Liver (tissue), 3 donors: ENCODE measurements around the gene PIPOX.

Experiments
- CTCF ChIP-seq: fragments of 150-350 bp; IDR thresholded peaks from 2 replicates; pipeline ENCODE4 v1.5.1; 2017; ENCODE audit warnings: improper control_type of control experiment, low read depth, low read length; ENCODE audit not compliant: missing input control
- FOXA1 ChIP-seq: IDR thresholded peaks from 2 replicates; pipeline ENCODE4 v1.6.1; 2016; ENCODE audit warnings: antibody characterized with exemption
- HNF4G ChIP-seq: IDR thresholded peaks from 2 replicates; pipeline ENCODE4 v1.6.1; 2016; ENCODE audit warnings: antibody characterized with exemption
- JUND ChIP-seq, 2 donors: IDR thresholded peaks; 2 replicates each; pipeline ENCODE4 v1.6.1; 2016; ENCODE audit warnings: antibody characterized with exemption in 2 of 2
- NR2F2 ChIP-seq: IDR thresholded peaks from 2 replicates; pipeline ENCODE4 v1.6.1; 2016; ENCODE audit warnings: antibody characterized with exemption
- RAD21 ChIP-seq, 2 donors: IDR thresholded peaks; 2 replicates each; pipeline ENCODE4 v1.6.1; 2016; ENCODE audit warnings: antibody characterized with exemption in 2 of 2, mild to moderate bottlenecking in 2 of 2
- RXRA ChIP-seq, 2 donors: IDR thresholded peaks; 2 replicates each; pipeline ENCODE4 v1.6.1; 2017 to 2018; ENCODE audit warnings: antibody characterized with exemption in 2 of 2, mild to moderate bottlenecking in 1 of 2
- SP1 ChIP-seq: IDR thresholded peaks from 2 replicates; pipeline ENCODE4 v1.6.1; 2018; ENCODE audit warnings: antibody characterized with exemption, mild to moderate bottlenecking
- YY1 ChIP-seq: IDR thresholded peaks from 2 replicates; pipeline ENCODE4 v1.6.1; 2016; ENCODE audit warnings: antibody characterized with exemption, mild to moderate bottlenecking
- ZBTB33 ChIP-seq: IDR thresholded peaks from 2 replicates; pipeline ENCODE4 v1.6.1; 2016; ENCODE audit warnings: antibody characterized with exemption
- TF ChIP-seq, protein P1 (sequence below): IDR thresholded peaks from 2 replicates; pipeline ENCODE4 v1.6.1; 2016; ENCODE audit warnings: antibody characterized with exemption, mild to moderate bottlenecking
- donor health status: healthy.
- donor health status: healthy.

DNA sequence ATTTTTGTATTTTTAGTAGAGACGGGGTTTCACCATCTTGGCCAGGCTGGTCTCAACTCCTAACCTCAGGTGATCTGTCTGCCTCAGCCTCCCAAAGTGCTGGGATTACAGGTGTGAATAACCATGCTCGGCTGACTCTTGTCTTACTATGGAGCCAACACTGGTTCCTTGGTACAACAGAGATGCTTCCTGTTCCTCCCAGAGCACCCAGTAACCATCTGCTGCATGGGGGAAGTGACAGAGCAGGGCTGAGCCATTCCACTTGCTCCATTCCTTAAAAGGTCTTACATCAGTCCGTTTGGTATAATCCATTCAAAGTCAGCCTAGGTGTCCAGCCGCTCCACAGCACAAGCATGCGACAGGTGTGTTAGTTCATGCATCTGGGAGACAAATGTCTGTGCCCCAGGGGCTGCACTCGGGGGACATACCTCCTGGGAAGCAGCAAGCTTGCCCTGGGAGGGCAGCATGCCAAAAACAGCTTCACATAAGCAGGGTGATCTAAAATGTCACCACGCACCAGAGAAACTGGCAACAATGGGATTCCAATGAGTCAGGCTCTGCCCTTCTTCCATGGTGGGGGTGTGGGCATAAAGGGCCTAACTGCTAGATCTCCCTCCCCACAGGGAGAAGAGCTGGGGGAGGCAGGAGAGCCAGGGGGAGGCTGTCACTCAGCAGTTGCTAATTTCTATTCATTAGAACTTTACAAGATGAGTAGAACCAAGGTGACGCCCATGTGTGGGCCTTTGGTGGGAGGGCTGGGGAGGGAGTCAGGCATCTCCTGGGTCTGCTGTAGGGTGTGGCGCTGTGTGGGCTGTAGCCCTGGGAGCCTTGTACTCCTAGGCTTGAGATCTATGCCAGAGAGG is 35.5 kb downstream of the PIPOX start:
- TF ChIP-seq, protein P1, sequence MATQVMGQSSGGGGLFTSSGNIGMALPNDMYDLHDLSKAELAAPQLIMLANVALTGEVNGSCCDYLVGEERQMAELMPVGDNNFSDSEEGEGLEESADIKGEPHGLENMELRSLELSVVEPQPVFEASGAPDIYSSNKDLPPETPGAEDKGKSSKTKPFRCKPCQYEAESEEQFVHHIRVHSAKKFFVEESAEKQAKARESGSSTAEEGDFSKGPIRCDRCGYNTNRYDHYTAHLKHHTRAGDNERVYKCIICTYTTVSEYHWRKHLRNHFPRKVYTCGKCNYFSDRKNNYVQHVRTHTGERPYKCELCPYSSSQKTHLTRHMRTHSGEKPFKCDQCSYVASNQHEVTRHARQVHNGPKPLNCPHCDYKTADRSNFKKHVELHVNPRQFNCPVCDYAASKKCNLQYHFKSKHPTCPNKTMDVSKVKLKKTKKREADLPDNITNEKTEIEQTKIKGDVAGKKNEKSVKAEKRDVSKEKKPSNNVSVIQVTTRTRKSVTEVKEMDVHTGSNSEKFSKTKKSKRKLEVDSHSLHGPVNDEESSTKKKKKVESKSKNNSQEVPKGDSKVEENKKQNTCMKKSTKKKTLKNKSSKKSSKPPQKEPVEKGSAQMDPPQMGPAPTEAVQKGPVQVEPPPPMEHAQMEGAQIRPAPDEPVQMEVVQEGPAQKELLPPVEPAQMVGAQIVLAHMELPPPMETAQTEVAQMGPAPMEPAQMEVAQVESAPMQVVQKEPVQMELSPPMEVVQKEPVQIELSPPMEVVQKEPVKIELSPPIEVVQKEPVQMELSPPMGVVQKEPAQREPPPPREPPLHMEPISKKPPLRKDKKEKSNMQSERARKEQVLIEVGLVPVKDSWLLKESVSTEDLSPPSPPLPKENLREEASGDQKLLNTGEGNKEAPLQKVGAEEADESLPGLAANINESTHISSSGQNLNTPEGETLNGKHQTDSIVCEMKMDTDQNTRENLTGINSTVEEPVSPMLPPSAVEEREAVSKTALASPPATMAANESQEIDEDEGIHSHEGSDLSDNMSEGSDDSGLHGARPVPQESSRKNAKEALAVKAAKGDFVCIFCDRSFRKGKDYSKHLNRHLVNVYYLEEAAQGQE = no peak
- TF ChIP-seq JUND (IDR thresholded peaks at IDR 0.05) (no peak), CTCF (no peak), SP1 (no peak), RAD21 (IDR thresholded peaks at IDR 0.05) (no peak), HNF4G (no peak), NR2F2 (no peak), RXRA (IDR thresholded peaks at IDR 0.05) (no peak), FOXA1 (no peak), ZBTB33 (no peak), YY1 (no peak)
